ENCODE measurements around the gene DLK1. TPM values are rescaled to one million over a fixed set of nuclear protein-coding genes. Genes with fewer than 3 reads are reported as not detected.

Gene DLK1
- total and polyA plus RNA-seq, 2 of the 13 experiments (the other 11 are each of a cell fraction or from before 2014, with no cell fraction given): 95.5 to 312 TPM

GRCh38 chr14:100750762-100751699, 24.3 kb downstream of the DLK1 start (continued):
- TF ChIP-seq AHDC1 (CRISPR knock-in tag; IDR thresholded peaks at IDR 0.05; ENCODE audit: borderline replicate concordance): no peak
- TF ChIP-seq ZSCAN20 (CRISPR knock-in tag; IDR thresholded peaks at IDR 0.05; ENCODE audit: borderline replicate concordance): no peak
- TF ChIP-seq GTF2F1 (IDR thresholded peaks at IDR 0.05; ENCODE audit: low read length): no peak
- TF ChIP-seq ATF6 (CRISPR knock-in tag; conservative IDR thresholded peaks at IDR 0.05): no peak; the same call in 1 of the 2 replicates
- no peak for TF ChIP-seq KLF11 (CRISPR knock-in tag; IDR thresholded peaks at IDR 0.05)
- TF ChIP-seq HINFP (CRISPR knock-in tag; IDR thresholded peaks at IDR 0.05; ENCODE audit: low read depth): peak; percentile 69; the same call in 1 of the 2 replicates
- TF ChIP-seq GATAD2A (CRISPR knock-in tag; IDR thresholded peaks at IDR 0.05): peak; percentile 98
- no peak for TF ChIP-seq NR1H2 (CRISPR knock-in tag; IDR thresholded peaks at IDR 0.05; ENCODE audit: borderline replicate concordance, low read depth)
- TF ChIP-seq KDM2A (CRISPR knock-in tag; IDR thresholded peaks at IDR 0.05; ENCODE audit: borderline replicate concordance, low read depth): no peak
- peak; percentile 94 for TF ChIP-seq ZBTB34 (CRISPR knock-in tag; IDR thresholded peaks at IDR 0.05)
- TF ChIP-seq NFKBIZ (CRISPR knock-in tag; IDR thresholded peaks at IDR 0.05): 0 out of 2 replicates have a peak, but pooled peaks have one; percentile 57
- TF ChIP-seq TFDP1 (CRISPR knock-in tag; IDR thresholded peaks at IDR 0.05; ENCODE audit: borderline replicate concordance): peak; percentile 46; the same call in 1 of the 2 replicates
- no peak for TF ChIP-seq ZNF260 (CRISPR knock-in tag; IDR thresholded peaks at IDR 0.05; ENCODE audit: borderline replicate concordance, low read depth)
- no peak for TF ChIP-seq PCBP2 (optimal IDR thresholded peaks at IDR 0.05; ENCODE audit: low read depth, low read length, poor library complexity, severe bottlenecking)
- TF ChIP-seq ZNF616 (CRISPR knock-in tag; IDR thresholded peaks at IDR 0.05; ENCODE audit: low read depth): no peak
- no peak for TF ChIP-seq ZNF530 (CRISPR knock-in tag; IDR thresholded peaks at IDR 0.05; ENCODE audit: low read depth)
